SKM-1 treated with dmso at 0.1 percent for 144 hours (cell line): ENCODE measurements around the gene SLC2A13.
"Not testable (repeated sequence)": the region's sequence is repeated elsewhere in the genome, so short reads cannot be mapped to it uniquely, and the experiment has no call there.

ENCODE experiments used
- DNase-seq: peaks from one replicate; lab custom pipeline; 2025; ENCODE audit not compliant: unreplicated experiment; lab: John Stamatoyannopoulos, UW

The SLC2A13 gene

DNA sequence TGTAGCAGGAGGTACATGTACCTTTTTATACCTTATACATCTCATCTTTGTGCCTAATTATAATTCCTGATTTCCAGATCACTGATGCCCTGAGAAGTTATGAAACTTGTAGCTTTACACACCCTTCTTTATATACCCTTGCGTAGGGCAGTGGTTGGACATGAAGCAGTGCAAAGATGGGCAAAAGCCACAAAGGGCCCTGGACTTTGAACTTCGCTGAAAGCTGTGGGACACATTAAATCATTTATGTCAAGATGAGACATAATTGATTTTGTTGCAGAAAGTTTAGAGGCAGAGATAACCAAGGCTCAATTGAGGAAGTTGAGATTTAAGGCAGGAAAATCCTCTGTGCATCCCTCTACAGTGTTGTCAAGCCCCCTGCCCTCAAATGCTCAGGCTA, 170.0 kb downstream of the SLC2A13 start:
- no peak for DNase-seq

DNA sequence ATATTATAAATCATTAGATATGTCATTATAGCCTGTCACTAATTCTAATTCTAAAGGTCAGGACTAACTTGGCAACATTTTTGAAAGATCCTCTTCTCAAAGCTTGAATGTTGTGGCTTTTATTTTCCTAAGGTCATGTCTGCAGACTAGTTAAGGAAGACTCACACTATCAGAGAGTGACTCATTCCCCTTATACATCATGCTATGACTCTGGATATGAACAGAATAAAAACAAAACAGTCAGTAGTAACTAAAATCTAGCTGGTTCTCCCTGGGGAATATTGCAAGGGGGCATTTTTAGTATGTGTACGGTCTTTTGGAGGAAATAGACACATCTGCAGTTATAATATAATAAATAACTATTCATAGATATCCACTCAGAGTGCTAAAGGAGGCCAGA, 170.6 kb downstream of the SLC2A13 start:
- DNase-seq = no peak

DNA sequence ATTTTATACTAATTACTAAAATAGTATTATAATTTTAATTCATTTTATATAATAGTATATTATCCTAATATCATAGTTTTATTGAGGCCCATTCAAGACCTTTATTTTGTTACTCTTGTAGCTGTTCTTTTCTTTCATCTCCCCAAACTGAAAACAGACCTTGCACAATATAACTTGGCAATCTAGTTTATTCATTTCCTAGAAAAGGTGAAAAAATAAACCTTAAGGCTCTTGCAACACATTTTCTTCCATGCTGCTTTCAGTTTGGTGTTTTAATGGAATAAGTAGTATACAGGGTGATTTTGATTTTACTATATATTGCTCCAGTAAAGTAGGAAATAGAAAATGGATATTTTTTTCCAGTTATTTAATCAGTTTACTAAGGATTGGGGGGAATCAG, 174.0 kb downstream of the SLC2A13 start:
- DNase-seq = no peak

DNA sequence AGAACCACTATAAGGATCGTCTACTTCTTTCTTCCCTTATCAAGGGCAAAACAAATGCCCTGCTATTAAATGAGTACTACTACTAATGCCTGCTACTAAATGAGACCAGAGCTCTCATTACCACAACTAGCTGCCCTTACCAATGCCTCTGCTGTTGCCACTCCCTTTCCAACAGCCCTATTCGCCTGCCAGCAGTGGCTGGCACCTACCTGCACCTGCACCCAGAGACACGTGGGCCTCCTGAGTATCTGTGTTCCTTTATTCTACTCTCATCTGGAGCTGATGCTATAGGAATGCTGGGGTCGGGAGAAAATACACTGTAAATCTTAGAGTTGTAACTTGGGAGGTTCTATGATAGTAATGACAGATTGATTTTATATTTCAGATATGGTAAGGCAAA, 174.7 kb downstream of the SLC2A13 start:
- DNase-seq = no peak

DNA sequence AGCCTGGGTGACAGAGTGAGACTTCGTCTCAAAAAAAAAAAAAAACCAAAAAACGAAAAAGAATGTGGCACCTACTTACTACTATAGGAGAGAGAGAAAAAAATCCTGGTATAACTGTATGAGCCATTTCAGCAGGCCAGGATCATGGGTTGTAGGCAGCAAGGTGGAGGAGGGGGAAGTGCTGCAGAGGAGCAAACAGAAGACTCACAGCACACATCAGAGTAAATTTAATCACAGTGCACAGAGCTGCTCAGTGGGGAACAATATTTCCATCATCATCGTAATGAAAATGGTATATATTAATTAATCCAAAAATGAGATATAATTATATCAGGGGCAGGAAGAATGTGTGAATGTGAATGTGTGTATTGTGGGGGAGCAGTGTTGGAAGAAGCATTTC, 175.8 kb downstream of the SLC2A13 start:
- DNase-seq = no peak

DNA sequence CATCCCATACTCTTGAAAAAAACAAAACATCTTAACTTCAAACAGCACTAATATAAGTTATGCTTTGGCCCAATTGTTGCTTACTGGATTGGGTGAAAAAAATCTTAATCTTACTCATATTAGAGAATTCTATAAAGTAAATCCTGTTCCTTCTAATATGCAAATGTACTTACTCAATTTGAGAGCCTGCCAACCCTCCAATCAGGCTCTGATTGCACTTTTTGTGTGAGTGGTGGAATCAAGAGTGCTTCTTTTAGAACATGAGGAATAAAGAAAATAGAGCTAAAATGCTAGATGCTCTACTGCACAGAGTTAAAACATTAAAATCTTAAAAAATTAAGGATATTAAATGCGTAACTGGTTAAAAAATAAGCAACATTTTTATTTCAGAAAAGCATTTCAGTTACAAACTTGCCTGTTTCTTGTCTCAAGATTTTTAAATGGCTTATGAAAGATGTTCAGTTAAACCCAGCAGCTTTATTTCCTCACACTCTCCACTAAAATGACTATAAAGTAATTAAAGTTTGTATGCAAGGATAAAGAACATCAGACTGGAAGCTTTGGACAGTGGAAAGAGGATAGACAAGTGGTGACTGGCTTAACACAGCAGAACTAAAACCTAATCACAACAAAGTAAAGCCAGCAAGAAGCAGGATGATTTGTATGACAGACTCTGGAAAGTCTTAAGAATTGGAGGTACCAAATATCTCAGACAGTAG, 177.5 kb downstream of the SLC2A13 start:
- no peak for DNase-seq

DNA sequence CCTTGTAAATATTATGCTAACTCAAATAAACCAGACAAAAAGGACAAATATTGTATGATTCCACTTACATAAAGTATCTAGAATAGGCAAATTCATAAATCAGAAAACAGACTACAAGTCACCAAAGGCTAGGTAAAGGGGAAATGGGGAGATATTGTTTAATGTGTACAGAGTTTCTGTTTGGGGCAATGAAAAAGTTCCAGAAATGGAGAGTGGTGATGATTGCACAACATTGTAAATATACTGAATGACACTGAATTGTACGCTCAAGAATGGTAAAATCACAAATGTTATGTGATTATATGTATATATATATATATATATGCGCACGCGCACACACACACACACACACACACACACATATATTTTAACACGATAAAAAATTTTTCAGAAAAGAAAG, 182.5 kb downstream of the SLC2A13 start:
- DNase-seq = no peak

DNA sequence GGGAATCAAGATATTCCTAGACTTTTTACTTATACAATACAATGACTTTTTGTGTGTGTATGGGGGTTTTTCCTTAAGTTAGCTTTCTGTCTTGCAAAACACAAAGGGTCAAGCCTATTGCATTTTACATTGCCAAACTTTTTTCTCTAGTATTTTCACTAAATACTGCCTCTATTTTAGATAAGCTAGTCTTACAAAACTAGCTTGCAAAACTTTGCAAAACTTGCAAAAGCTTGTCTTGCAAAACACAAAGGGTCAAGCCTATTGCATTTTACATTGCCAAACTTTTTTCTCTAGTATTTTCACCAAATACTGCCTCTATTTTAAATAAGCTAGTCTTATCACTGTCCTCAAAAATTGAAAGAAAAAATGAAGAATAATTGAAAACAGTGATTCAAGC, 183.3 kb downstream of the SLC2A13 start:
- peak; percentile 50 for DNase-seq

DNA sequence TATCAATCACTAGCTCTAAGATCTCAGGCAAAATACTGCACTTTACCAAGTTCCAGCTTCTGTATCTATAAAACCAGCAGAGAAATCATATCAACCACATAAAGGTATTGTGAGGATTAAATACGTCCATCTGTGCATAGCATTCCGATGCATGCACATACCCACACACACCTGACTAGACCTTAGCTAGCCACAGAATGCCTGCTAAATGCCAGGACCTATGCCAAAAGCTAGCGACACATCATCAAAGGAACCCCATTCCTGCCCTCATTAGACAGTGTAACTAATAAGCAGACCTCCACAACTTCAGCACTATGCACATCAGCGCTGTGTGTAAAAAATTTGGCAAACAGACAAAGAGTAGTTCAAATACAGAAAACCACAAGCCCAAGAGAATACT, 185.2 kb downstream of the SLC2A13 start:
- DNase-seq = no peak

DNA sequence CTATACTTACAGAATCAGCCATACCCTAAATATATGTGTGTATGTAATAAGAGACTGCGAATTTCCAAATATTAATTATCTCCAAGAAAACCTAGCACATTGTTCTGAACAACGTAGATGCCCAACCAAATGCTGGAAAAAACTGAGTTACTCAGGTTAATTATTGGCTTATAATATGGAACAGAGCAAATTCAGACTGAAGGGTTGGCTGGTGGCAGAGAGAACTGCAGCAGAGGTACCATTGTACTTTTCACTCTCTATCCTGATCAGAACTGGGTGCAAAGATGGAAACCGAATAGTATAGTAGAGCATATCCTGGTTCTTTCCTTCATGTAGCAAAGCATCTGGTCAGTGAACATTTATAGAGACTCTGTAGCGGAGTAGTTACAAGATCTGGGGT, 185.7 kb downstream of the SLC2A13 start:
- no peak for DNase-seq

DNA sequence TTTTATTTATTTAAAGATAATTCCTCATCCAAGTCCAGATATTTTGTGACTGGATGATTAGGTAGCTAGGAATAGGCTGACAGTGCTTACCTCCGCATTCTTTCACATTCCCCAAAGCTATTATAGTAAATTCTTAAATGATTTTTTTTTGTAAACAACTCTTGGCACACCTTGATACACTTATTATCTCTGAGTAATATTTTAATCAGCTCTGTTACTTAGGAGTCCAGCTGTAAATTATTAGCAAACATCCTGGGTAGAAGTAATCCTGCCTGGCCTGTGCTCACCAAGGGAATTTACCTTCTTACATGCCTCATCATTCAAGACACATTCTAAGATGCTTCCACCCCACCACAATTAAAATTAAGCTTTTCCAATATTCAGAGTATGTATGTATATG, 186.1 kb downstream of the SLC2A13 start:
- DNase-seq = no peak

DNA sequence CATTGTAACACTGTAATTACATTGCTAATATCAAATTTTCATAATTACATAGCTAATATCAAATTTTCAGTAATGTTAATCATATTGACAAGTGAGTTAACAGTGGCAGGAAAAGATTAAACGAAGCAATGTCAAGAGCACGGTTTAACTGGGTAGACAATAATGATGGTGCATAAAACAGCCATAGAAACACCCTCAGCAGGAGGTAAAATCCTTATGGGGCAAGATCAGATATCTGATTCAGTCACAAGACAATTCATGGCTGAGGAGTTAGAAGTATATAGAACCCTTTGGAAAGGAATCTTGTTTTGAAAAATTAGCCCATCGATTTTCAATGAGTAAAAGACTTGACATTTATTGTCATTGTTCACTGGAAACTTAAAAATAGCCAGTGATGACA, 190.6 kb downstream of the SLC2A13 start:
- DNase-seq = no peak

DNA sequence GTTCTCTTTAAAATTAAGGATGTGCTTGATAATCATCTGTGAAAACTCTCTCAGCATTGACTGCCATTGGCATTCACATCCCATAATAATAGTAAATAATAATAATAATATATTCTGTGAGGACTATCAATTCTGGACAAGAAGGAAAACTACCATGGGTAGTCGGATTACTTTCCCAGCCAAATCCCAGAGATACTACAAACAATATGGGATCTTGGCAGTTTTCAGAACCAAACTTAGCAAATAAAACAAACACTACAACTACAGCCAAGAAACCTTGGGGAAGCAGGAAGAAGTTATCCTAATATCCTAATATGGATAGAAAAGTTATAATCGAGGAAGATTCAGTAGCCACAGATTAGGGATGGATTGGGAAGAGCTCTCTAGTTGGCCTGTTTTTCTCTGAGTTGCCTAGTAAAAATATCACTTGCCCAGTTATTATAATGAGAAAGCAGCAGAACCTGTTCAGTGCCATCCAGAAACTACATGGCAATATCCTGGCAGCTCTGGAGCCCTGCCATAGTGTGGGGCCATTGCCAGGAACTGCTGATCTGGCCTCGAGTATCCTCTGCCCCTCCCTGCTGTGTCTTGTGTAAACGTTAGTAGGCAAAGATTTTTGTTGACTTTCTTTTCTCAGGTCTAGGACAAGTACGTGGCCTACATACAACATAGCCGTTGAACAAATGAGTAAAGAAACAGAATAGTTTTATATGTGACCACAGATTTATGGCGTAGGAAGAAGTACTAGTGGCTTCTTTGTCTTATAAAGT, 193.5 kb downstream of the SLC2A13 start:
- DNase-seq = no peak

DNA sequence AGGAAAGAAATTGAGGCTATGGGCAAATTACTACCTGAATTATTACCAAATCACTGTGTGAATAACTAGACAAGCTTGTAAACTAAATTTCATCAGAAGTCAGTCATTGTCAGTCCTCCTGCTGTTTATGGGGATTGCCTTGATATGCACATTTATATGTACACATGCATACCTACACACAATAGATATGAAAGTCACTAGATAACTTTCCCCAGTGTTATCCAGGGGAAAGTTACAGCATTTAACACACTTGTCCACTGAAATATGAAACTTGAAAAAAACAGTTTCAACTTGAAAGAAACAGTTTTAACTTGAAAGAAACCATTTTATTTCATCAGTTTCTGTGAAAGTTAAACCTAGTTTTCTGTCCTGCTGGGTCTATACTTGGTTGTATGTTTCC, 199.6 kb downstream of the SLC2A13 start:
- no peak for DNase-seq

DNA sequence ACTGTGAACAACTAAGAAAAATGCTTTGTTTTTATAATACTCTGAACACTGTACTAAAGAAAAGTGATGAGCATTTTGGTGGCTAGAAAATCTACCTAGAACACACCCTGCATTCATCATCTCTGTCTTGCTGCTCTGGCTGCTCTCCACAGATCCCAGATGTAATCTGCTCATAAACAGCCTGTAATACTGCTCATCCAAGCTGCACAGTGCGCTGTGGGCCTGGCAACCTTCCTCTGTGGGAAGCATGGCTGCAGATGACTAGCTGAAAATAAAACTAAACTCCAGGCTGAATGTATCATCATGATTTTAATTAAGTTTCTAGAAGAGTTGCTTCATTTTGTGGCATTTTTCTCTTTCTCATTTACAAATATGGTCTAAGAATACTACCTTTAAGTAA, 200.7 kb downstream of the SLC2A13 start:
- DNase-seq = no peak

DNA sequence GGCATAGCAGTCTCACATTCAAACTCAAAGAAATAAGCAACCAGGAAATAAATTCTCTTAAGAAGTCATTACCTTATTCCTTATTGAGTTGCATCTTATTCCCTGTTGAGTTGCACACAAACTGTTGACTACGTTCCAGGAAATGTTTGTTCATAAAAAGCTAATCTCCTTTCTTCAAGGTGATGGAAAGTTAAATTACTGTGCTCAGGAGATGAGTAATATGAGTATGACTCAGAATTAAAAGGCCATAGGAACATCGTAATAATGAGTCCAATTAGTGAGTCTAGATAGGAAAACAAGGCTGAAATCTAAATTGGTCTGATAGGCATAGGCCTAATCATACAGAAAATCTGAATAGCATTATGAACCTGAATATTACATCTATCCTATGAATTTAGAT, 203.1 kb downstream of the SLC2A13 start:
- DNase-seq = no peak

DNA sequence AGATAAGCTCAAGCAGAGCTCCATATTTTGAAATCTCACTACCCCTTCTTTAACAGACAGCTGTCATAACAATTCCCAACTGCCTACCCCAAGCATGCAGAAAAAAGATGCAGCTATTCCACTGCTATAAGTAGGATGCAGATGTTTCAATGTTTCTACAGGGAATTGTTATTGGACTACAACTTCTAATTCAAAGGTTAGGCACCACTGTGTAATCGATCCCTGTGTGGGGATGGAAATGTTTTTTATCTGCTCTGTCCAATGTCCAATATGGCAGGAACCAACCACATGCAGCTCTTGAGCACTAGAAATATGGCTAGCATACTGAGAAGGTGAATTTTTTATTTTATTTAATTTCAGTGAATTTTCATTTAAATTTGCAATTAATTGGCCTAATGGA, 208.6 kb downstream of the SLC2A13 start:
- no peak for DNase-seq

DNA sequence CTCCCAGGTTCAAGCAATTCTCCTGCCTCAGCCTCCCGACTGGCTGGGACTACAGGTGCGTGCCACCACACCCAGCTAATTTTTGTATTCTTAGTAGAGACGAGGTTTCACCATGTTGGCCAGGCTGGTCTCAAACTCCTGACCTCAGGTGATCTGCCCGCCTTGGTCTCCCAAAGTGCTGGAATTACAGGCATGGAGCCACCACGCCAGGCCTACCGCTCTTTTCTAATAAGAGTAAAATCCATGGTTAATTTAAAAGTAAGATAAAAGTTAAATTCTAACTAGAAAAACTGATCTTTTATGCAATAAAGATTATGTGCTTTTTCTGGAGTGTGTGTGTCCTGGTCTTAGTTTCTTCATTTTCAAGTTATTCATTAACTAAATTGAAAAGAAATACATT, 212.5 kb downstream of the SLC2A13 start:
- not testable (repeated sequence) for DNase-seq

DNA sequence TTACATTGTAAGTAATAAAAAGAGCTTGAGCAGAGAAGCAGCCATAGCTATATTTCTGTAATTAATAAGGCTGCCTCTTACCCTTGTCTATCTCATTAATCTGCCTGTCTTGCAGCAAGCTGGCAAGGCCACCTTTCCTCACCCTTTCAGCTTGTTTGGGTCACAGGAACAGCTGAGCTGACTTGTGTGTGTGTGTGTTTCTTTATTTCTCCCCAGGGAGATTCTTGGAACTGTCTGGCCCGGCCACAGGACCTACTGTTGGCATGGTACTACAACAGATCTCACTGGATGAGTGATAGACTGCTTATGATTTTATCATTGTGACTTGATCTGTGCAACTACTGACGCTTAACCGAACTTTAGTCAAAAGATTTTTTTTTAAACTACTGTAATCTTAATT, 213.7 kb downstream of the SLC2A13 start:
- no peak for DNase-seq

DNA sequence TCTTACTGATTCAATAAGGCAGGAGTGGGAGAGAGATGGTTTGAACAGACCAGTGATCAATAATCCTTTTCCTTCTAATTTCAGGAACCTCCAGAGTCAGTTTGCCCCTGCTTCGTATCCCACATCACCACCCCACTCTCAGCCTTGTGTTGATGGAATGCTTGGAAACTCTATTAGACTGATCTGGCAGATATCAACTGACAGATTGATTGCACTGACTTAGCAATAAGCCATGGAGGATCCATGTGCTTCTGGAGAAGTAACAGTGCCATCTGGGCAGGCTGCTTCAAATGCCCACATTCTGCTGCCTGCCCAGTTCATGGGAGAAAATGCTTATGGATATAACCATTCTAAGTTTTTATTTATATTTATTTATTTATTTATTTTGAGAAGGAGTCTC, 218.0 kb downstream of the SLC2A13 start:
- no peak for DNase-seq

DNA sequence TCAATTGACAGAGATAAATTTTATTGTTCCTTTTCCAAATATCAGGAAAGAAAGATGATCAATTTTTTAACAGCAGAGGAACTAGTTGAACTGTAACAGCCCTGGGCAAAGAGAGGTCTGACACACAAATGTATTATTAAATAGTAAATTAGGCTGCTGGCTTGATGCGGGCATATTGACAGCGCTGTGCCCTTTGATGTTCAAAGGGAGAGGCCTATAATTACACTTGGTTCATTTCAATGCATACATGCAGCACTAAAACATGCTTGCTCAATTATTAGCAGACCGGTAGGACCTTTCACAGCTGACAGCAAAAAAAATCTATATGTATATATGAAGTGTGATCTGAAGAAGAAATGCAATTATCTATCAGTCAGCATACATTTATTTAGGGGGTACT, 219.8 kb downstream of the SLC2A13 start:
- no peak for DNase-seq

DNA sequence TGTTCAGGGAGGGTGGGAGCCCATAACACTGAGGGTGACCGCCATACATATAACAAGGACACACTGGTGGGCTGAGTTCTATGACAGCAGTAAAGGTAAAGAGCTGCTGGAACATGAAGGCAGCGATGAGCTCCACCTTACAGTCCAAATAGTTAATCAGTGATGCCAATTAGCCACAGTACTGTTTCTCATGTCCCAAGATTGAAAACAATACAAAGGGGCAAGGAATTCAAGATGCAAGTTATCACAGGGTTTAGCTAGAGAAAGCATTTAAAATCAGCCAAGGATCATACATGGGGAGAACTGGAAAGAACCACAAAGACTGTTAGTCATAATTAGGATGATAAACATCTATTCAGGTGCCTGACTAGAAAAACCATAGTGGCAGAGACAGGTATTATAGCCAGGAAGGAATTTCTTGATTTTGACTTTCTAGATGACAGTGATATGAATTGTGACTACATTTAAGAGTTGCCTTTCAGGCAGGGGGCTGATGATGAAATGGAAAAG, 221.2 kb downstream of the SLC2A13 start:
- no peak for DNase-seq

DNA sequence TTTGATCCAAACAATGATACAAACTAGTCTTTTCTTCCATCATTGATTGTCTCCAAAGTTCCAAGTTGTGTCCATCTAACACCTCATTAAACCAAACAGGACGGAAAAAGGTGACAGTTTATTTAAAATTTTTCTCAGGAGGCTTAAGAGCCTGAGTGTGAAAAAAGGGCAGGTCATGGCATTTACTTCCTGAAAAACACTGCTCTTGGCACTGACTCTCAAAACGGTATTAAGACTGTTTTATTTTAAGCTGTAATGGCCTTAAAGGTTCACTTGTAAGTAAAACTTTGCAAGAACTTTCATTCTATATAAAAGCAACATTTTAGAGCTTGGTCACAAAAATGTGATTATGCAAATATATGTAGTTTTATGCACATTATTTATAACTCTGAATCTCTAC, 222.5 kb downstream of the SLC2A13 start:
- no peak for DNase-seq
